ENCODE results near the gene KCNIP1. TPM values are rescaled to one million over a fixed set of nuclear protein-coding genes. Genes with fewer than 3 reads are reported as not detected.

The KCNIP1 gene
- total and polyA plus RNA-seq, 2 of the 8 experiments (the other 6 are each of a cell fraction or from before 2014, with no cell fraction given): 0.52 to 0.83 TPM

GRCh38 chr5:170571281-170571731 lies 67.5 kb downstream of the KCNIP1 start:
- H3K27me3 ChIP-seq (replicated peaks in 1 of 4; ENCODE audit: control insufficient read depth in 3 of 4, extremely low read depth in 1 of 4, insufficient read depth in 3 of 4, low read length in 3 of 4): no peaks in the 10 kb centered on the region; a peak in 1 of 7 replicates
- no peak overlapping the region for H3K4me2 ChIP-seq (ENCODE audit: insufficient read depth in 1 of 2, low read depth in 2 of 2, low read length in 2 of 2)
- H3K79me2 ChIP-seq (ENCODE audit: control insufficient read depth in 1 of 2, insufficient read depth in 2 of 2, low read length in 2 of 2): no peaks in the 10 kb centered on the region
- no peak overlapping the region for H4K5ac ChIP-seq (ENCODE audit: insufficient read length, low read depth, low read length)
- H3K23ac ChIP-seq (ENCODE audit: insufficient read length): no peak overlapping the region
- no peak overlapping the region for H3K56ac ChIP-seq (replicated peaks; ENCODE audit: insufficient read length, low read depth, low read length)
- no peak for FAIRE-seq
- H2BK120ac ChIP-seq (replicated peaks; ENCODE audit: low read depth, low read length): no peak overlapping the region
- 87% methylated on average over 5 of the region's 5 CpGs; no CpG with 5 or more reads in 1 of the 2 experiments for WGBS, 2 experiments (ENCODE audit: extremely low coverage in 1 of 2, insufficient coverage in 1 of 2, insufficient read length in 1 of 2, insufficient replicate concordance in 2 of 2, low coverage in 1 of 2, low lambda C conversion rate in 2 of 2, missing lambda C conversion rate in 1 of 2)
- no peaks in the 10 kb centered on the region for H3K9me3 ChIP-seq (ENCODE audit: insufficient read depth in 2 of 2, low read depth in 1 of 2, low read length in 1 of 2)
- H3K4ac ChIP-seq (replicated peaks; ENCODE audit: insufficient read length, low read depth, low read length): no peak overlapping the region
- H4K8ac ChIP-seq (ENCODE audit: extremely low read depth, insufficient read depth, low read length): no peak overlapping the region
- no peak overlapping the region for H2BK5ac ChIP-seq (ENCODE audit: low read depth, low read length)
- no peak overlapping the region for H3K14ac ChIP-seq (ENCODE audit: insufficient read length)
- H4K20me1 ChIP-seq (replicated peaks in 1 of 2; ENCODE audit: control insufficient read depth in 1 of 2, insufficient read depth in 2 of 2, low read length in 2 of 2): no peaks in the 10 kb centered on the region
- H3K27ac ChIP-seq (ENCODE audit: low read depth, low read length): no peak overlapping the region
- H3K9ac ChIP-seq (replicated peaks in 1 of 4; ENCODE audit: extremely low read depth in 1 of 4, low read depth in 3 of 4, low read length in 3 of 4): no peak overlapping the region
- H3K23me2 ChIP-seq (ENCODE audit: low read depth, low read length): no peaks in the 10 kb centered on the region; the same call in 1 of the 2 replicates
- H3K4me1 ChIP-seq (replicated peaks in 1 of 4; ENCODE audit: control insufficient read depth in 3 of 4, insufficient read depth in 4 of 4, low read length in 3 of 4): peaks cover 0 to 2% (median 0%) of the 10 kb centered on the region in 4 experiments; a peak in 1 of 7 replicates
- no peak overlapping the region for H2AFZ ChIP-seq (ENCODE audit: low read length)
- ChIA-PET CTCF (ENCODE audit: partially characterized antibody) (interaction anchor here (0.8 to 2.5 kb wide), 7 partner anchors 8 to 136 kb away, joined by 3 to 12 read pairs (median 4); no protein-coding TSS in a partner anchor), POLR2A (ENCODE audit: partially characterized antibody) (no interaction called here)
- no peak overlapping the region for H3K4me3 ChIP-seq (ENCODE audit: extremely low read depth in 1 of 4, insufficient read depth in 2 of 4, low read depth in 3 of 4, low read length in 4 of 4)
- no peaks in the 10 kb centered on the region for H3K36me3 ChIP-seq (ENCODE audit: control insufficient read depth in 2 of 4, insufficient read depth in 4 of 4, low read length in 3 of 4)
- TF ChIP-seq RAD21 (IDR thresholded peaks at IDR 0.05 in 1 of 2, conservative IDR thresholded peaks at IDR 0.05 in 1 of 2; ENCODE audit: low read depth in 2 of 2, low read length in 2 of 2): peak in 1 of 2 experiments; percentile 32; a peak in 2 of 4 replicates
- no peak for TF ChIP-seq GTF2F1 (IDR thresholded peaks at IDR 0.05; ENCODE audit: borderline replicate concordance, low read depth, low read length)
- no peak for TF ChIP-seq EGR1 (IDR thresholded peaks at IDR 0.05; ENCODE audit: borderline replicate concordance, low read depth, low read length)
- no peak for TF ChIP-seq POU5F1 (IDR thresholded peaks at IDR 0.05; ENCODE audit: low read depth, low read length)
- TF ChIP-seq CTCF (IDR thresholded peaks at IDR 0.05; ENCODE audit: control extremely low read depth in 1 of 3, insufficient read depth in 1 of 3, low read depth in 1 of 3, low read length in 3 of 3): peak in 1 of 3 experiments; percentile 16; a peak in 2 of 4 replicates
- H4K91ac ChIP-seq (replicated peaks; ENCODE audit: insufficient read length, low read length): no peak overlapping the region
- H2AK5ac ChIP-seq (ENCODE audit: low read depth, low read length): peak overlapping the region; percentile 58; the same call in 1 of the 2 replicates
- no peak overlapping the region for H2BK15ac ChIP-seq (ENCODE audit: low read length)
- DNase-seq (ENCODE audit: low read depth in 1 of 2, low spot score in 2 of 2): no peak
- no peak overlapping the region for H2BK12ac ChIP-seq (ENCODE audit: low read depth, low read length)
- H3K79me1 ChIP-seq (ENCODE audit: low read depth, low read length): no peaks in the 10 kb centered on the region
- H3K18ac ChIP-seq (ENCODE audit: extremely low read depth, low read length): no peak overlapping the region
- H2BK20ac ChIP-seq (ENCODE audit: low read length): no peak overlapping the region

Measured in H1 (cell line).